ENCODE results near the gene IMMT.

DNA sequence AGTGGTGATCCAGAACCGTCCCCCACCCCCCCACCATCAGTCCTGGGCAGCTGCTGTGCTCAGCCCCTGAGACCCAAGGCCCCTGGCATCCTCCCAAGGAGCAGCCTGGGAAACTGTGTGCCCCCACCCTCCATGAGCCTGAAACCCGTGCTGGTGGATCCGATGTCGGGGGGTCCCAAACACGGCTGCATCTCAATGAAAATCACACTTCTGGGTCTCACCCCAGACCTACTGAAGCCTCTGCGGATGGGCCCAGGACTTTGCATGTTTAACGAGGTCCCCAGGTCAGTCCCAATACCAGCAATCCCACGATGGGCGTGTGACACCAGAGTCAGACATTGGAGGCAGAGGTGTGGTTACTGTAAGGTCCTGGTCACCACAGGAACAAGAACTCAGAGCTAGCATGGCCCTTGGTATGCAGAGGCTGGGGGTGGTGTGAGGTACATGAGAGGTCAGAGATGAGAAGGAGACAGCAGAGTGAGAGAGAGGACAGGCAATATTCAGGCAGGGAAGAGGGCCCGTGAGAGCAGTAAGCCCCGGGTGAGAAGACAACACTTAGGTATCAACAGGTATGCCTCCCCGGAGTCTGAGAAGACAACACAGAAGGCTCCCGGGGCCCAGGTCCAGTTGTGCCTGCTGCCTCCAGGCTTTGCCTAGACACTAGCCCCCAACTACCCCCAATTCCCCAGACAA is 36.6 kb upstream of the IMMT start:
- TF ChIP-seq, protein P1, sequence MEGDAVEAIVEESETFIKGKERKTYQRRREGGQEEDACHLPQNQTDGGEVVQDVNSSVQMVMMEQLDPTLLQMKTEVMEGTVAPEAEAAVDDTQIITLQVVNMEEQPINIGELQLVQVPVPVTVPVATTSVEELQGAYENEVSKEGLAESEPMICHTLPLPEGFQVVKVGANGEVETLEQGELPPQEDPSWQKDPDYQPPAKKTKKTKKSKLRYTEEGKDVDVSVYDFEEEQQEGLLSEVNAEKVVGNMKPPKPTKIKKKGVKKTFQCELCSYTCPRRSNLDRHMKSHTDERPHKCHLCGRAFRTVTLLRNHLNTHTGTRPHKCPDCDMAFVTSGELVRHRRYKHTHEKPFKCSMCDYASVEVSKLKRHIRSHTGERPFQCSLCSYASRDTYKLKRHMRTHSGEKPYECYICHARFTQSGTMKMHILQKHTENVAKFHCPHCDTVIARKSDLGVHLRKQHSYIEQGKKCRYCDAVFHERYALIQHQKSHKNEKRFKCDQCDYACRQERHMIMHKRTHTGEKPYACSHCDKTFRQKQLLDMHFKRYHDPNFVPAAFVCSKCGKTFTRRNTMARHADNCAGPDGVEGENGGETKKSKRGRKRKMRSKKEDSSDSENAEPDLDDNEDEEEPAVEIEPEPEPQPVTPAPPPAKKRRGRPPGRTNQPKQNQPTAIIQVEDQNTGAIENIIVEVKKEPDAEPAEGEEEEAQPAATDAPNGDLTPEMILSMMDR (conservative IDR thresholded peaks at IDR 0.05; ENCODE audit: low read depth in 2 of 2), result no peak
- TF ChIP-seq, protein P2, sequence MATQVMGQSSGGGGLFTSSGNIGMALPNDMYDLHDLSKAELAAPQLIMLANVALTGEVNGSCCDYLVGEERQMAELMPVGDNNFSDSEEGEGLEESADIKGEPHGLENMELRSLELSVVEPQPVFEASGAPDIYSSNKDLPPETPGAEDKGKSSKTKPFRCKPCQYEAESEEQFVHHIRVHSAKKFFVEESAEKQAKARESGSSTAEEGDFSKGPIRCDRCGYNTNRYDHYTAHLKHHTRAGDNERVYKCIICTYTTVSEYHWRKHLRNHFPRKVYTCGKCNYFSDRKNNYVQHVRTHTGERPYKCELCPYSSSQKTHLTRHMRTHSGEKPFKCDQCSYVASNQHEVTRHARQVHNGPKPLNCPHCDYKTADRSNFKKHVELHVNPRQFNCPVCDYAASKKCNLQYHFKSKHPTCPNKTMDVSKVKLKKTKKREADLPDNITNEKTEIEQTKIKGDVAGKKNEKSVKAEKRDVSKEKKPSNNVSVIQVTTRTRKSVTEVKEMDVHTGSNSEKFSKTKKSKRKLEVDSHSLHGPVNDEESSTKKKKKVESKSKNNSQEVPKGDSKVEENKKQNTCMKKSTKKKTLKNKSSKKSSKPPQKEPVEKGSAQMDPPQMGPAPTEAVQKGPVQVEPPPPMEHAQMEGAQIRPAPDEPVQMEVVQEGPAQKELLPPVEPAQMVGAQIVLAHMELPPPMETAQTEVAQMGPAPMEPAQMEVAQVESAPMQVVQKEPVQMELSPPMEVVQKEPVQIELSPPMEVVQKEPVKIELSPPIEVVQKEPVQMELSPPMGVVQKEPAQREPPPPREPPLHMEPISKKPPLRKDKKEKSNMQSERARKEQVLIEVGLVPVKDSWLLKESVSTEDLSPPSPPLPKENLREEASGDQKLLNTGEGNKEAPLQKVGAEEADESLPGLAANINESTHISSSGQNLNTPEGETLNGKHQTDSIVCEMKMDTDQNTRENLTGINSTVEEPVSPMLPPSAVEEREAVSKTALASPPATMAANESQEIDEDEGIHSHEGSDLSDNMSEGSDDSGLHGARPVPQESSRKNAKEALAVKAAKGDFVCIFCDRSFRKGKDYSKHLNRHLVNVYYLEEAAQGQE (IDR thresholded peaks at IDR 0.05; ENCODE audit: unreplicated experiment), result no peak
- TF ChIP-seq EZH2 (IDR thresholded peaks at IDR 0.05; ENCODE audit: low read depth, unreplicated experiment) (no peak), EZH2phosphoT487 (IDR thresholded peaks at IDR 0.05; ENCODE audit: unreplicated experiment) (no peak), JUNB (IDR thresholded peaks at IDR 0.05; ENCODE audit: unreplicated experiment) (no peak), POLR2AphosphoS5 (IDR thresholded peaks at IDR 0.05; ENCODE audit: low read depth) (no peak), STAT1 (IDR thresholded peaks at IDR 0.05; ENCODE audit: unreplicated experiment) (no peak)
- TF ChIP-seq, protein P3, sequence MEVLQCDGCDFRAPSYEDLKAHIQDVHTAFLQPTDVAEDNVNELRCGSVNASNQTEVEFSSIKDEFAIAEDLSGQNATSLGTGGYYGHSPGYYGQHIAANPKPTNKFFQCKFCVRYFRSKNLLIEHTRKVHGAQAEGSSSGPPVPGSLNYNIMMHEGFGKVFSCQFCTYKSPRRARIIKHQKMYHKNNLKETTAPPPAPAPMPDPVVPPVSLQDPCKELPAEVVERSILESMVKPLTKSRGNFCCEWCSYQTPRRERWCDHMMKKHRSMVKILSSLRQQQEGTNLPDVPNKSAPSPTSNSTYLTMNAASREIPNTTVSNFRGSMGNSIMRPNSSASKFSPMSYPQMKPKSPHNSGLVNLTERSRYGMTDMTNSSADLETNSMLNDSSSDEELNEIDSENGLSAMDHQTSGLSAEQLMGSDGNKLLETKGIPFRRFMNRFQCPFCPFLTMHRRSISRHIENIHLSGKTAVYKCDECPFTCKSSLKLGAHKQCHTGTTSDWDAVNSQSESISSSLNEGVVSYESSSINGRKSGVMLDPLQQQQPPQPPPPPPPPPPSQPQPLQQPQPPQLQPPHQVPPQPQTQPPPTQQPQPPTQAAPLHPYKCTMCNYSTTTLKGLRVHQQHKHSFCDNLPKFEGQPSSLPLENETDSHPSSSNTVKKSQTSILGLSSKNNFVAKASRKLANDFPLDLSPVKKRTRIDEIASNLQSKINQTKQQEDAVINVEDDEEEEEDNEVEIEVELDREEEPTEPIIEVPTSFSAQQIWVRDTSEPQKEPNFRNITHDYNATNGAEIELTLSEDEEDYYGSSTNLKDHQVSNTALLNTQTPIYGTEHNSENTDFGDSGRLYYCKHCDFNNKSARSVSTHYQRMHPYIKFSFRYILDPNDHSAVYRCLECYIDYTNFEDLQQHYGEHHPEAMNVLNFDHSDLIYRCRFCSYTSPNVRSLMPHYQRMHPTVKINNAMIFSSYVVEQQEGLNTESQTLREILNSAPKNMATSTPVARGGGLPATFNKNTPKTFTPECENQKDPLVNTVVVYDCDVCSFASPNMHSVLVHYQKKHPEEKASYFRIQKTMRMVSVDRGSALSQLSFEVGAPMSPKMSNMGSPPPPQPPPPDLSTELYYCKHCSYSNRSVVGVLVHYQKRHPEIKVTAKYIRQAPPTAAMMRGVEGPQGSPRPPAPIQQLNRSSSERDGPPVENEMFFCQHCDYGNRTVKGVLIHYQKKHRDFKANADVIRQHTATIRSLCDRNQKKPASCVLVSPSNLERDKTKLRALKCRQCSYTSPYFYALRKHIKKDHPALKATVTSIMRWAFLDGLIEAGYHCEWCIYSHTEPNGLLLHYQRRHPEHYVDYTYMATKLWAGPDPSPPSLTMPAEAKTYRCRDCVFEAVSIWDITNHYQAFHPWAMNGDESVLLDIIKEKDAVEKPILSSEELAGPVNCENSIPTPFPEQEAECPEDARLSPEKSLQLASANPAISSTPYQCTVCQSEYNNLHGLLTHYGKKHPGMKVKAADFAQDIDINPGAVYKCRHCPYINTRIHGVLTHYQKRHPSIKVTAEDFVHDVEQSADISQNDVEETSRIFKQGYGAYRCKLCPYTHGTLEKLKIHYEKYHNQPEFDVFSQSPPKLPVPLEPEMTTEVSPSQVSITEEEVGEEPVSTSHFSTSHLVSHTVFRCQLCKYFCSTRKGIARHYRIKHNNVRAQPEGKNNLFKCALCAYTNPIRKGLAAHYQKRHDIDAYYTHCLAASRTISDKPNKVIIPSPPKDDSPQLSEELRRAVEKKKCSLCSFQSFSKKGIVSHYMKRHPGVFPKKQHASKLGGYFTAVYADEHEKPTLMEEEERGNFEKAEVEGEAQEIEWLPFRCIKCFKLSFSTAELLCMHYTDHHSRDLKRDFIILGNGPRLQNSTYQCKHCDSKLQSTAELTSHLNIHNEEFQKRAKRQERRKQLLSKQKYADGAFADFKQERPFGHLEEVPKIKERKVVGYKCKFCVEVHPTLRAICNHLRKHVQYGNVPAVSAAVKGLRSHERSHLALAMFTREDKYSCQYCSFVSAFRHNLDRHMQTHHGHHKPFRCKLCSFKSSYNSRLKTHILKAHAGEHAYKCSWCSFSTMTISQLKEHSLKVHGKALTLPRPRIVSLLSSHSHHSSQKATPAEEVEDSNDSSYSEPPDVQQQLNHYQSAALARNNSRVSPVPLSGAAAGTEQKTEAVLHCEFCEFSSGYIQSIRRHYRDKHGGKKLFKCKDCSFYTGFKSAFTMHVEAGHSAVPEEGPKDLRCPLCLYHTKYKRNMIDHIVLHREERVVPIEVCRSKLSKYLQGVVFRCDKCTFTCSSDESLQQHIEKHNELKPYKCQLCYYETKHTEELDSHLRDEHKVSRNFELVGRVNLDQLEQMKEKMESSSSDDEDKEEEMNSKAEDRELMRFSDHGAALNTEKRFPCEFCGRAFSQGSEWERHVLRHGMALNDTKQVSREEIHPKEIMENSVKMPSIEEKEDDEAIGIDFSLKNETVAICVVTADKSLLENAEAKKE (CRISPR knock-in tag; IDR thresholded peaks at IDR 0.05), result no peak
